B cell (primary cell): ENCODE results near the gene IL20RA. TPM values are rescaled to one million over a fixed set of nuclear protein-coding genes. Genes with fewer than 3 reads are reported as not detected.

Experiments used
- ATAC-seq: fragments of 200-7000 bp; cut with Tn5 transposase; one replicate; pipeline ENCODE4 v1.10.0; 2021; ENCODE audit warnings: low read depth, mild to moderate bottlenecking, moderate number of reproducible peaks, moderate library complexity
- CTCF ChIA-PET: fragments of 350-600 bp; sonication (Branson Sonifier 250); formaldehyde crosslinking; loops from one replicate; lab custom pipeline; 2021; ENCODE audit warnings: antibody characterized with exemption, inconsistent platforms; lab: Charles Lee
- POLR2A ChIA-PET: fragments of 350-600 bp; sonication (Branson Sonifier 250); formaldehyde crosslinking; loops from one replicate; lab custom pipeline; 2021; ENCODE audit warnings: antibody characterized with exemption; lab: Charles Lee
- DNase-seq: peaks from one replicate; pipeline ENCODE4 v3.0.0; 2013
- H2AFZ ChIP-seq: 2 replicates; pipeline ENCODE4 v1.6.1; 2012; ENCODE audit warnings: mild to moderate bottlenecking, low read depth, low read length; ENCODE audit not compliant: insufficient read depth, poor library complexity, severe bottlenecking
- H3K27ac ChIP-seq, 2 donors: 1 replicate in 1 of 2; 2 replicates in 1 of 2; pipeline ENCODE4 v1.5.1; 2012 to 2013; ENCODE audit warnings: low read length in 2 of 2, mild to moderate bottlenecking in 2 of 2, moderate library complexity in 1 of 2
- H3K27me3 ChIP-seq, 4 experiments: fragments of 200-600 bp in 1 of 4; sonication (generic) in 1 of 4; replicated peaks in 1 of 4; 1 replicate in 2 of 4; 2 replicates in 2 of 4; pipeline versions ENCODE4 v1.6.1 to v1.7.0; 2013 to 2016; ENCODE audit warnings: low read length in 3 of 4, mild to moderate bottlenecking in 2 of 4, mixed read lengths in 1 of 4, moderate library complexity in 1 of 4; ENCODE audit not compliant: insufficient read depth in 4 of 4, control insufficient read depth in 3 of 4; ENCODE audit errors: control extremely low read depth in 1 of 4
- H3K36me3 ChIP-seq, 2 experiments: replicated peaks in 1 of 2; 1 replicate in 1 of 2; 2 replicates in 1 of 2; pipeline versions ENCODE4 v1.6.1 to v1.7.1; 2013; ENCODE audit warnings: low read length in 1 of 2; ENCODE audit not compliant: insufficient read depth in 2 of 2, control insufficient read depth in 1 of 2; ENCODE audit errors: control extremely low read depth in 1 of 2, extremely low read depth in 1 of 2
- H3K4me1 ChIP-seq, 2 donors: fragments of 200-600 bp in 1 of 2; sonication (generic) in 1 of 2; 1 replicate in 1 of 2; 2 replicates in 1 of 2; pipeline versions ENCODE4 v1.5.1 to v1.6.1; 2013 to 2017; ENCODE audit warnings: low read length in 2 of 2; ENCODE audit not compliant: control insufficient read depth in 2 of 2, insufficient read depth in 2 of 2
- H3K4me2 ChIP-seq: replicated peaks from 2 replicates; pipeline ENCODE3; 2012; ENCODE audit warnings: mild to moderate bottlenecking, low read depth, low read length; ENCODE audit not compliant: poor library complexity, severe bottlenecking
- H3K4me3 ChIP-seq, 5 experiments: fragments of 200-600 bp in 1 of 5; sonication (generic) in 1 of 5; 1 replicate in 3 of 5; 2 replicates in 2 of 5; pipeline versions ENCODE4 v1.5.1 to v1.7.0; 2011 to 2016; ENCODE audit warnings: low read length in 4 of 5, mild to moderate bottlenecking in 4 of 5, low read depth in 2 of 5, control low read depth in 1 of 5, moderate library complexity in 1 of 5; ENCODE audit not compliant: insufficient read depth in 1 of 5; ENCODE audit errors: control extremely low read depth in 1 of 5, extremely low read depth in 1 of 5
- H3K79me2 ChIP-seq: fragments of 200-600 bp; sonication (generic); one replicate; pipeline ENCODE4 v1.6.0; 2016; ENCODE audit warnings: low read length; ENCODE audit not compliant: control insufficient read depth, insufficient read depth
- H3K9ac ChIP-seq: fragments of 200-600 bp; sonication (generic); 2 replicates; pipeline ENCODE4 v1.6.1; 2017; ENCODE audit warnings: mild to moderate bottlenecking, low read length, moderate library complexity
- H3K9me3 ChIP-seq, 3 donors: one replicate each; pipeline versions ENCODE4 v1.6.1 to v1.7.1; 2013; ENCODE audit warnings: low read length in 2 of 3; ENCODE audit not compliant: control insufficient read depth in 2 of 3, insufficient read depth in 1 of 3; ENCODE audit errors: control extremely low read depth in 1 of 3
- H4K20me1 ChIP-seq: 2 replicates; pipeline ENCODE4 v1.6.0; 2012; ENCODE audit warnings: mild to moderate bottlenecking, low read length; ENCODE audit not compliant: insufficient read depth, control insufficient read depth, poor library complexity, severe bottlenecking
- H3K27ac Mint-ChIP-seq: one replicate; pipeline ENCODE4 v1.8.0; 2021; ENCODE audit warnings: mixed read lengths
- H3K27me3 Mint-ChIP-seq: one replicate; pipeline ENCODE4 v1.8.0; 2021; ENCODE audit warnings: mixed read lengths
- H3K4me1 Mint-ChIP-seq: one replicate; pipeline ENCODE4 v1.8.0; 2021; ENCODE audit warnings: mixed read lengths
- H3K4me3 Mint-ChIP-seq: one replicate; pipeline ENCODE4 v1.8.0; 2021; ENCODE audit warnings: mixed read lengths
- H3K9me3 Mint-ChIP-seq: one replicate; pipeline ENCODE4 v1.8.0; 2022; ENCODE audit warnings: mixed read lengths; ENCODE audit not compliant: insufficient read depth
- EZH2 ChIP-seq: IDR thresholded peaks from 2 replicates; pipeline ENCODE4 v1.6.1; 2012; ENCODE audit warnings: borderline replicate concordance, low read depth, mild to moderate bottlenecking, moderate library complexity, low read length; ENCODE audit not compliant: insufficient read depth, poor library complexity, severe bottlenecking
- WGBS: methylation state at CpG from one replicate; pipeline ENCODE4 v1.1.5; 2013; ENCODE audit warnings: missing lambda C conversion rate; ENCODE audit not compliant: insufficient coverage; 5-methylcytosine and 5-hydroxymethylcytosine counted together
- intact Hi-C: fragments of 100-400 bp; cut with micrococcal nuclease; formaldehyde crosslinking; loops from one replicate; pipeline ENCODE4 v1.10.0; 2022
- polyA plus RNA-seq: library from polyadenylated mRNA; depleted of rRNA; stranded (reverse); fragments of >200 nt; gene quantifications from 2 replicates; pipeline ENCODE4 v1.2.3, GENCODE V29; 2012
- small RNA-seq: library from RNA; depleted of rRNA; stranded (forward); fragments of <200 nt; gene quantifications from one replicate; pipeline ENCODE3, GENCODE V24; 2012; ENCODE audit warnings: low replicate concordance, low read depth; ENCODE audit not compliant: insufficient read length
- total RNA-seq, 2 donors: library from RNA; stranded (reverse); fragments of 120-200 nt in 1 of 2; gene quantifications; 1 replicate in 1 of 2; 2 replicates in 1 of 2; pipeline versions ENCODE4 v1.2.3 to v1.2.4, GENCODE V29; 2013 to 2022
- TF ChIP-seq, protein P1 (sequence below): fragments of 200-600 bp; IDR thresholded peaks from one replicate; pipeline ENCODE4 v1.8.0; 2022; ENCODE audit warnings: antibody characterized with exemption, mild to moderate bottlenecking

The IL20RA gene
- total and polyA plus RNA-seq, 2 donors (not counting 1 experiment from before 2014, with no cell fraction given), result not detected

DNA sequence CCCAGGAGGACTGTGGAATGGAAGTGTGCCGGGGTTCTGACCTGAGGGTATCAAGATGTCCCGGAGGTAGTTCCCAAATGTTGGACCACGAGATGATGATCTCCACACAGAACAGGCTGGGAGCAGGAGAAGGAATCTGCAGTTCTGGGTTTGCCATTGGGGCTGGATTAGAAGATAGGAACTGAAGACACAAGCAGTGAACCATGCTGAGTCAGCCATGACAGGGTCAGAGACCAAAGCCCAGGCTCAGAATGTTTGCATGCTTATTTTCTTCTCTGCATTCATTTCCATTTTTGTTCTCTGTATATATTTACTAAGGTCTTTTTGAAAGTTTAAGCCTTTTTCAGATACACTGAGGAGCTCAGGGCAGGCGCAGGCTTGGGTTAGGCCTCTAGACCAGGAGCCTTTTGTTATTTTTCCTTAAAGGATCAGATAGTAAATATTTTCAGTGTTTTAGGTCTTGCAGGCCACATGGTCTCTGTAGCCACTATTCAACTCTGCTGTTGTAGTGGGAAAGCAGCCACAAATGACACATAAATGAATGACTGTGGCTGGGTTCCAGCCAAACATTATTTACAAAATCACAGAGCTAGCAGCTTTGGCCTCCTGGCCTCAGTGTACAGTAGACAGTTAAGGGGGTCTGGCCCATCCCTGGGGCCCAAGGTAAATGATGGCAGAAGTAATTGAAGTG lies 94.2 kb downstream of the IL20RA start:
- peaks cover 3% of the 10 kb centered on the region for H3K4me1 Mint-ChIP-seq
- no peak overlapping the region for H3K4me2 ChIP-seq
- CTCF ChIA-PET, result no interaction called here
- H3K4me1 ChIP-seq, result no peaks in the 10 kb centered on the region
- peaks cover 19% of the 10 kb centered on the region for H3K27me3 Mint-ChIP-seq
- POLR2A ChIA-PET, result no interaction called here
- H4K20me1 ChIP-seq, result no peaks in the 10 kb centered on the region
- H3K36me3 ChIP-seq, result no peaks in the 10 kb centered on the region
- H2AFZ ChIP-seq, result no peak overlapping the region
- no peak overlapping the region for H3K27ac Mint-ChIP-seq
- no peaks in the 10 kb centered on the region for H3K9me3 ChIP-seq
- H3K27ac ChIP-seq, result no peak overlapping the region
- 83% methylated on average over 4 of the region's 4 CpGs for WGBS
- peaks cover 2% of the 10 kb centered on the region for H3K9me3 Mint-ChIP-seq
- no peak overlapping the region for H3K4me3 ChIP-seq
- H3K9ac ChIP-seq, result no peak overlapping the region
- ATAC-seq (no peak), DNase-seq (no peak)
- H3K27me3 ChIP-seq, result peaks cover 0 to under 1% (median 0%) of the 10 kb centered on the region in 4 experiments
- H3K79me2 ChIP-seq, result no peaks in the 10 kb centered on the region
- H3K4me3 Mint-ChIP-seq, result no peak overlapping the region
- intact Hi-C loops, result no loop called here
- TF ChIP-seq, protein P1, sequence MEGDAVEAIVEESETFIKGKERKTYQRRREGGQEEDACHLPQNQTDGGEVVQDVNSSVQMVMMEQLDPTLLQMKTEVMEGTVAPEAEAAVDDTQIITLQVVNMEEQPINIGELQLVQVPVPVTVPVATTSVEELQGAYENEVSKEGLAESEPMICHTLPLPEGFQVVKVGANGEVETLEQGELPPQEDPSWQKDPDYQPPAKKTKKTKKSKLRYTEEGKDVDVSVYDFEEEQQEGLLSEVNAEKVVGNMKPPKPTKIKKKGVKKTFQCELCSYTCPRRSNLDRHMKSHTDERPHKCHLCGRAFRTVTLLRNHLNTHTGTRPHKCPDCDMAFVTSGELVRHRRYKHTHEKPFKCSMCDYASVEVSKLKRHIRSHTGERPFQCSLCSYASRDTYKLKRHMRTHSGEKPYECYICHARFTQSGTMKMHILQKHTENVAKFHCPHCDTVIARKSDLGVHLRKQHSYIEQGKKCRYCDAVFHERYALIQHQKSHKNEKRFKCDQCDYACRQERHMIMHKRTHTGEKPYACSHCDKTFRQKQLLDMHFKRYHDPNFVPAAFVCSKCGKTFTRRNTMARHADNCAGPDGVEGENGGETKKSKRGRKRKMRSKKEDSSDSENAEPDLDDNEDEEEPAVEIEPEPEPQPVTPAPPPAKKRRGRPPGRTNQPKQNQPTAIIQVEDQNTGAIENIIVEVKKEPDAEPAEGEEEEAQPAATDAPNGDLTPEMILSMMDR, result no peak
- no peak for TF ChIP-seq EZH2

Small RNAs within 50 kb of the gene (small RNA-seq; reads per million reads assigned to genes)
- not detected for gene RPL35AP3

Other genes starting within 250 kb of the IL20RA start
- 3.9 and 6.6 TPM in 2 replicates for gene PEX7, start 222.4 kb downstream of the IL20RA start, total RNA-seq
- 3.9 and 7.8 TPM in 2 replicates for gene PEX7, start 222.4 kb downstream of the IL20RA start, polyA plus RNA-seq
- not detected in 2 replicates for gene SLC35D3, start 122.7 kb downstream of the IL20RA start, total RNA-seq
- not detected in 2 replicates for gene SLC35D3, start 122.7 kb downstream of the IL20RA start, polyA plus RNA-seq
- gene IL22RA2, start 128.7 kb upstream of the IL20RA start, total RNA-seq, result not detected in 2 replicates
- not detected in 2 replicates for gene IL22RA2, start 128.7 kb upstream of the IL20RA start, polyA plus RNA-seq
- gene IFNGR1, start 174.4 kb upstream of the IL20RA start, total RNA-seq, result 48.2 and 51.2 TPM in 2 replicates
- 24.5 and 68.3 TPM in 2 replicates for gene IFNGR1, start 174.4 kb upstream of the IL20RA start, polyA plus RNA-seq